ENCODE measurements around the gene PCDHB14. TPM values are rescaled to one million over a fixed set of nuclear protein-coding genes. Genes with fewer than 3 reads are reported as not detected.
A peak's percentile ranks its signal among the peaks of the same experiment; 100 is the strongest.
"Not testable (repeated sequence)": the region's sequence is repeated elsewhere in the genome, so short reads cannot be mapped to it uniquely, and the experiment has no call there.

Gene PCDHB14
- total RNA-seq, 2 donors from 2014 or later, result 0.62 to 1.8 TPM

- DNase-seq, result no peak
Observed at GRCh38 chr5:141182248-141182647, 40.9 kb upstream of the PCDHB14 start, which contains the start of gene PCDHB16. Gene PCDHB16, plus strand, starts transcription at chr5:141182387. Its CDS starts 173 bp downstream, at chr5:141182560.

GRCh38 chr5:141184117-141184855 is 38.9 kb upstream of the PCDHB14 start:
- H3K9ac ChIP-seq (ENCODE audit: low read depth in 2 of 2, low read length in 2 of 2); H3K4me1 ChIP-seq; H3K9me3 ChIP-seq; H3K27ac ChIP-seq; H3K27me3 ChIP-seq; DNase-seq; H3K36me3 ChIP-seq; intact Hi-C loops (cut with DNase I); H3K4me3 ChIP-seq: not testable (repeated sequence)

More at GRCh38 chr5:141182248-141182647, 40.9 kb upstream of the PCDHB14 start, which contains the start of gene PCDHB16:
- Histone ChIP-seq H3K9me3 (no peaks in the 10 kb centered on the region), H3K4me1 (no peaks in the 10 kb centered on the region), H3K36me3 (no peaks in the 10 kb centered on the region), H3K27ac (no peak within 1 kb of the TSS), H3K9ac (ENCODE audit: low read depth in 2 of 2, low read length in 2 of 2) (no peak within 1 kb of the TSS), H3K4me3 (no peak within 1 kb of the TSS), H3K27me3 (no peaks in the 10 kb centered on the region)
- intact Hi-C loops (cut with DNase I), result no loop called here
- TF ChIP-seq CTCF (IDR thresholded peaks at IDR 0.05), result no peak

GRCh38 chr5:141186897-141187512 is 36.1 kb upstream of the PCDHB14 start, which contains the start of gene PCDHB9:
Gene PCDHB9, plus strand, starts transcription at chr5:141187161. Its CDS starts 158 bp downstream, at chr5:141187319.
- no peak for DNase-seq
- Histone ChIP-seq H3K9me3 (no peaks in the 10 kb centered on the region), H3K36me3 (no peaks in the 10 kb centered on the region), H3K27ac (no peak within 1 kb of the TSS), H3K4me3 (no peak within 1 kb of the TSS), H3K9ac (ENCODE audit: low read depth in 2 of 2, low read length in 2 of 2) (no peak within 1 kb of the TSS), H3K27me3 (no peaks in the 10 kb centered on the region), H3K4me1 (no peaks in the 10 kb centered on the region)
- intact Hi-C loops (cut with DNase I), result no loop called here
- TF ChIP-seq CTCF (IDR thresholded peaks at IDR 0.05), result no peak

GRCh38 chr5:141188682-141189081 is 34.5 kb upstream of the PCDHB14 start:
- H3K9me3 ChIP-seq; DNase-seq; H3K9ac ChIP-seq (ENCODE audit: low read depth in 2 of 2, low read length in 2 of 2); H3K4me1 ChIP-seq; intact Hi-C loops (cut with DNase I); H3K4me3 ChIP-seq; H3K27ac ChIP-seq; H3K27me3 ChIP-seq; H3K36me3 ChIP-seq: not testable (repeated sequence)

GRCh38 chr5:141189131-141189530 is 34.0 kb upstream of the PCDHB14 start:
- H3K36me3 ChIP-seq; DNase-seq; H3K9ac ChIP-seq (ENCODE audit: low read depth in 2 of 2, low read length in 2 of 2); H3K27me3 ChIP-seq; H3K4me3 ChIP-seq; H3K9me3 ChIP-seq; H3K27ac ChIP-seq; intact Hi-C loops (cut with DNase I); H3K4me1 ChIP-seq: not testable (repeated sequence)

- no peaks in the 10 kb centered on the region for H3K27me3 ChIP-seq
- no peaks in the 10 kb centered on the region for H3K4me1 ChIP-seq
- H3K4me3 ChIP-seq, result no peak within 1 kb of the TSS
- peak; percentile 26 for DNase-seq
- peak; percentile 31 for TF ChIP-seq CTCF (IDR thresholded peaks at IDR 0.05)
- H3K9me3 ChIP-seq, result peaks cover 5% of the 10 kb centered on the region
- H3K27ac ChIP-seq, result no peak within 1 kb of the TSS
- intact Hi-C loops (cut with DNase I), result no loop called here
- H3K36me3 ChIP-seq, result no peaks in the 10 kb centered on the region
- no peak within 1 kb of the TSS for H3K9ac ChIP-seq (ENCODE audit: low read depth in 2 of 2, low read length in 2 of 2)
Observed at GRCh38 chr5:141192110-141192725, 30.9 kb upstream of the PCDHB14 start, which contains the start of gene PCDHB10. Gene PCDHB10, plus strand, starts transcription at chr5:141192353. Its CDS starts 200 bp downstream, at chr5:141192553.

- H3K27me3 ChIP-seq; H3K27ac ChIP-seq; intact Hi-C loops (cut with DNase I); DNase-seq; H3K36me3 ChIP-seq; H3K9me3 ChIP-seq; H3K9ac ChIP-seq (ENCODE audit: low read depth in 2 of 2, low read length in 2 of 2); H3K4me3 ChIP-seq; H3K4me1 ChIP-seq: not testable (repeated sequence)
Observed at GRCh38 chr5:141194332-141194731, 28.8 kb upstream of the PCDHB14 start.

Data from colonic mucosa (tissue), 4 donors.